ENCODE measurements around the gene DOHH. TPM values are rescaled to one million over a fixed set of nuclear protein-coding genes. Genes with fewer than 3 reads are reported as not detected.
"Not testable (repeated sequence)": the region's sequence is repeated elsewhere in the genome, so short reads cannot be mapped to it uniquely, and the experiment has no call there.

Gene DOHH
- total RNA-seq, 1 experiment from 2014 or later: 24.9 TPM

- H3K4me1 ChIP-seq (ENCODE audit: control insufficient read depth, insufficient read depth, low read length): peaks cover 6% of the 10 kb centered on the region
- BruUV-seq (replicated peaks): no TSS peak
- H3K4me3 ChIP-seq (ENCODE audit: low read depth in 2 of 2, low read length in 2 of 2): no peak overlapping the region
- CTCF ChIA-PET: no interaction called here
- H3K27me3 ChIP-seq (ENCODE audit: control insufficient read depth, insufficient read depth, low read length): no peaks in the 10 kb centered on the region
- H3K27ac ChIP-seq (ENCODE audit: low read length): peak overlapping the region; percentile 39; the same call in 1 of the 2 replicates
- in situ Hi-C loops (cut with HindIII; ENCODE audit: low pct_unique_long_range_greater_than_20kb, low sequenced_read_pairs): no loop called here
- ATAC-seq (peak; percentile 78), DNase-seq (ENCODE audit: low read depth, low spot score) (peak; percentile 91)
- POLR2A ChIA-PET: no interaction called here
- TF ChIP-seq POLR2AphosphoS5 (IDR thresholded peaks at IDR 0.05; ENCODE audit: low read depth, low read length) (no peak), CTCF (IDR thresholded peaks at IDR 0.05) (no peak), SIN3A (IDR thresholded peaks at IDR 0.05; ENCODE audit: borderline replicate concordance, insufficient read depth, low read depth, low read length) (no peak), REST (IDR thresholded peaks at IDR 0.05; ENCODE audit: insufficient read depth in 1 of 2, low read depth in 2 of 2, low read length in 1 of 2) (no peak), TCF7L2 (IDR thresholded peaks at IDR 0.05; ENCODE audit: low read depth, low read length) (no peak)
- intact Hi-C loops (cut with micrococcal nuclease; ENCODE audit: unreplicated experiment): no loop called here
- no peaks in the 10 kb centered on the region for H3K9me3 ChIP-seq (ENCODE audit: control insufficient read depth, insufficient read depth, low read depth, low read length)
- no peaks in the 10 kb centered on the region for H3K36me3 ChIP-seq (ENCODE audit: control insufficient read depth, insufficient read depth, low read length)
Measured at GRCh38 chr19:3450796-3451411, 49.6 kb downstream of the DOHH start.

- no TSS peak for BruUV-seq (replicated peaks)
- TF ChIP-seq TCF7L2 (IDR thresholded peaks at IDR 0.05; ENCODE audit: low read depth, low read length) (no peak), REST (IDR thresholded peaks at IDR 0.05; ENCODE audit: insufficient read depth in 1 of 2, low read depth in 2 of 2, low read length in 1 of 2) (no peak), POLR2AphosphoS5 (IDR thresholded peaks at IDR 0.05; ENCODE audit: low read depth, low read length) (no peak), SIN3A (IDR thresholded peaks at IDR 0.05; ENCODE audit: borderline replicate concordance, insufficient read depth, low read depth, low read length) (no peak), CTCF (IDR thresholded peaks at IDR 0.05) (no peak)
Measured at GRCh38 chr19:3448616-3449334, 51.7 kb downstream of the DOHH start.

GRCh38 chr19:3446657-3447056, 53.8 kb downstream of the DOHH start:
- CTCF ChIA-PET; POLR2A ChIA-PET; intact Hi-C loops (cut with micrococcal nuclease; ENCODE audit: unreplicated experiment): not testable (repeated sequence)

More at GRCh38 chr19:3448616-3449334, 51.7 kb downstream of the DOHH start:
- DNase-seq (ENCODE audit: low read depth, low spot score) (no peak), ATAC-seq (0 out of 2 replicates have a peak, but pooled peaks have one; percentile 38)
- Histone ChIP-seq H3K36me3 (ENCODE audit: control insufficient read depth, insufficient read depth, low read length) (no peaks in the 10 kb centered on the region), H3K27ac (ENCODE audit: low read length) (no peak overlapping the region), H3K4me1 (ENCODE audit: control insufficient read depth, insufficient read depth, low read length) (peaks cover 5% of the 10 kb centered on the region), H3K4me3 (ENCODE audit: low read depth in 2 of 2, low read length in 2 of 2) (no peak overlapping the region), H3K9me3 (ENCODE audit: control insufficient read depth, insufficient read depth, low read depth, low read length) (no peaks in the 10 kb centered on the region), H3K27me3 (ENCODE audit: control insufficient read depth, insufficient read depth, low read length) (no peaks in the 10 kb centered on the region)
- in situ Hi-C loops (cut with HindIII; ENCODE audit: low pct_unique_long_range_greater_than_20kb, low sequenced_read_pairs): no loop called here
- intact Hi-C loops (cut with micrococcal nuclease; ENCODE audit: unreplicated experiment): no loop called here
- POLR2A ChIA-PET: no interaction called here
- CTCF ChIA-PET: no interaction called here

More at GRCh38 chr19:3446657-3447056, 53.8 kb downstream of the DOHH start:
- H3K4me3 ChIP-seq (ENCODE audit: low read depth in 2 of 2, low read length in 2 of 2); H3K4me1 ChIP-seq (ENCODE audit: control insufficient read depth, insufficient read depth, low read length); H3K27me3 ChIP-seq (ENCODE audit: control insufficient read depth, insufficient read depth, low read length); H3K9me3 ChIP-seq (ENCODE audit: control insufficient read depth, insufficient read depth, low read depth, low read length); H3K36me3 ChIP-seq (ENCODE audit: control insufficient read depth, insufficient read depth, low read length); H3K27ac ChIP-seq (ENCODE audit: low read length); BruUV-seq (replicated peaks); DNase-seq (ENCODE audit: low read depth, low spot score); in situ Hi-C loops (cut with HindIII; ENCODE audit: low pct_unique_long_range_greater_than_20kb, low sequenced_read_pairs); ATAC-seq: not testable (repeated sequence)

All from Panc1 (cell line).